ENCODE data around the gene XYLT1. TPM values are rescaled to one million over a fixed set of nuclear protein-coding genes. Genes with fewer than 3 reads are reported as not detected.
A peak's percentile ranks its signal among the peaks of the same experiment; 100 is the strongest.

The XYLT1 gene
- polyA plus RNA-seq, 1 donor = 9.9 TPM

DNA sequence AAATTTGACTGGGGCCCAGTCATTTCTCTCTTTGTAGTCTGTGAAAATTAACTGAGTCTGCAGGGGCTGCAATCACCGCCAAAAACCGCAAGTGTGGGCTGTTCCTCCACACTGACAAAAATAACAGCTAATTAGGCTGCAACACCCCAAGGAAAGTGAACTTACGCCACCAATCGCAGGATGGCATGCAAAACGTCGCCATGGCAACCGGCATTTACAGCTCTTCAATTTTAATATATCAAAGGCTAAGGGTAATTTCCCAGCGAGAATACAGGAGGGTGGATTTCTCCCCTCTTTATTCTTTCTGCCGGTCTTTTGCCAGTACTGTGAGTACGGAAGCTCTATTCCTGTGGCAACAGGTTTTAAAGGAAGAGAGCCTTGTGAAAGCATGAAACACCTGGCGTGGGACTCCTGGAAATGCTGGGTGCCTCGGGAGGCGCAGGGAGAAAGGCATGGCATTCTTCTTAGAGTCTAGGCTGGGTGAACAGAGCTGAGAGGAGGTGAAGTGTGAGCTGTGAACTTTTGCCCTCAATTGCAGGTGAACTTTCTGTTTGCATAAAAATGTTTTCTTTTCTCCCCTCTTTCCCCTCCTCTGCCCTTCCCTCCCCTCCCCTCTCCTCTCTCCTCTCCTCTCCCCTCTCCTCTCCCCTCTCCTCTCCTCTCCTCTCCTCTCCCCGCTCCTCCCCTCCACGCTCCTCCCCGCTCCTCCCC lies 399.7 kb downstream of the XYLT1 start:
- H3K27me3 ChIP-seq (ENCODE audit: control insufficient read depth, insufficient read depth, low read length) = no peaks in the 10 kb centered on the region
- H3K9me3 ChIP-seq (ENCODE audit: control insufficient read depth, low read depth, low read length) = no peaks in the 10 kb centered on the region
- DNase-seq = peak; percentile 23 to 62
- WGBS (ENCODE audit: insufficient coverage, low lambda C conversion rate) = no CpG with 5 or more reads among the region's 16 CpGs
- H3K27ac ChIP-seq (ENCODE audit: low read length) = no peak overlapping the region
- H3K36me3 ChIP-seq (ENCODE audit: control insufficient read depth, insufficient read depth, low read length) = no peaks in the 10 kb centered on the region
- H3K4me1 ChIP-seq (ENCODE audit: control insufficient read depth, insufficient read depth, low read length) = peaks cover 5% of the 10 kb centered on the region
- no peak overlapping the region for H3K4me3 ChIP-seq (ENCODE audit: low read length)

DNA sequence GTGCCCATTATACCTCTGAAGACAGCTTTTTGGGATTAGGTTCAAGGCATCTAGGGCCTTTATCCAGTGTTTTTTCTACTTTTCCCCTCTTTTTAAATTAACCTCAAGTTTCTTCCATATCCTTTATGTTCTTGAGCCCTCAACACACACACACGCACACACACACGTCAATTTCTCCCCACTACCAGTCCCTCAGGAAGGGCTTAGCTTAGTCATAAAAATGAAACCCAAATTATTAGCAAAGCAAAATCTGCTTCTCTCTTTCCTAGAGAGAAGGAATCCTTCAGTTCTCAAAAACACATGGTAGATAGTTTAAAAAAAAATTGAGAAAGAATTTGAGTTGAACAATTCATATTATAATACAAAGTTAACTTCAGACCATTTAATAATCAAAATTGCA lies 401.1 kb downstream of the XYLT1 start:
- H3K4me3 ChIP-seq (ENCODE audit: low read length) = no peak overlapping the region
- H3K27me3 ChIP-seq (ENCODE audit: control insufficient read depth, insufficient read depth, low read length) = no peaks in the 10 kb centered on the region
- H3K4me1 ChIP-seq (ENCODE audit: control insufficient read depth, insufficient read depth, low read length) = peaks cover 5% of the 10 kb centered on the region
- DNase-seq = no peak
- 93% methylated on average over 2 of the region's 2 CpGs for WGBS (ENCODE audit: insufficient coverage, low lambda C conversion rate)
- no peaks in the 10 kb centered on the region for H3K36me3 ChIP-seq (ENCODE audit: control insufficient read depth, insufficient read depth, low read length)
- no peak overlapping the region for H3K27ac ChIP-seq (ENCODE audit: low read length)
- H3K9me3 ChIP-seq (ENCODE audit: control insufficient read depth, low read depth, low read length) = no peaks in the 10 kb centered on the region

DNA sequence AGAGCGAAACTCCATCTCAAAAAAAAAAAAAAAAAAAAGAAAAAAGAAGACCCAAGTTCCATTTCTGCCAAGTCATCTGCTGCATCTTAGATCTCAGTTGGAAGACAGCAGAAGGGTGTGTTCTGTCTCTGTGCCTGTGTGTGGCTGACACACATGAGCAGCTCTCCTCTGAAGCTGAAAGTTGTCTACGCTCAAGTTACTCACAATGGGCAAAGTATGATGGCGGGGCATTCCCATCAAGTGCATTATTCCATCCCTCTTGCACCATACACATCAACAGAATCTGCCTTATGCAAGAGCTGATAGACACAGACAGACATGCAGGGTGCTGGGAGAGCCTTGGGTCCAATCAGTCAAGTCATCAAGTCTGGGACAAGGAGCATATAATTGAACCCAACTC lies 402.2 kb downstream of the XYLT1 start:
- 100% methylated on average over 1 of the region's 3 CpGs for WGBS (ENCODE audit: insufficient coverage, low lambda C conversion rate)

DNA sequence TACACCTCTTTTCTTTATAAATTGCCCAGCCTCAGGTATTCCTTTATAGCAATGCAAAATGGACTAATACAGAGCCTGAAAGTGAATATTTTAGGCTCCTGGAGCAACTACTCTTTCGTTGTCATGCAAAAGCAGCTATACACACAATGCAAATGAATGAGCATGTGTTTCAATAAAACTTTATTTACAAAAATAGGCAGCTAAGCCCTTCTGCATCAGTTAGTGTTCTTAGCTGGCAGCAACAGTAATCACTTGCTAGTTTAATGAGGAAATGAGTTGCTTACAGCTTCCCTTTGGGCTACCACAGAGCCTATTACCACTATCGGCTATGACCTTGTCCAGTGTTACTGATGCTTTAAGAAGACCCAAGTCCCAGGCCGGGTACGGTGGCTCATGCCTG lies 402.9 kb downstream of the XYLT1 start:
- no peaks in the 10 kb centered on the region for H3K9me3 ChIP-seq (ENCODE audit: control insufficient read depth, low read depth, low read length)
- no peak overlapping the region for H3K4me3 ChIP-seq (ENCODE audit: low read length)
- no peaks in the 10 kb centered on the region for H3K36me3 ChIP-seq (ENCODE audit: control insufficient read depth, insufficient read depth, low read length)
- no peaks in the 10 kb centered on the region for H3K27me3 ChIP-seq (ENCODE audit: control insufficient read depth, insufficient read depth, low read length)
- DNase-seq = no peak
- H3K4me1 ChIP-seq (ENCODE audit: control insufficient read depth, insufficient read depth, low read length) = peaks cover 5% of the 10 kb centered on the region
- WGBS (ENCODE audit: insufficient coverage, low lambda C conversion rate) = no CpG with 5 or more reads among the region's 4 CpGs
- no peak overlapping the region for H3K27ac ChIP-seq (ENCODE audit: low read length)

More for the DNA sequence above, 402.2 kb downstream of the XYLT1 start:
- DNase-seq = no peak
- Histone ChIP-seq H3K27ac (ENCODE audit: low read length) (no peak overlapping the region), H3K36me3 (ENCODE audit: control insufficient read depth, insufficient read depth, low read length) (no peaks in the 10 kb centered on the region), H3K27me3 (ENCODE audit: control insufficient read depth, insufficient read depth, low read length) (no peaks in the 10 kb centered on the region), H3K9me3 (ENCODE audit: control insufficient read depth, low read depth, low read length) (no peaks in the 10 kb centered on the region), H3K4me3 (ENCODE audit: low read length) (no peak overlapping the region), H3K4me1 (ENCODE audit: control insufficient read depth, insufficient read depth, low read length) (peaks cover 5% of the 10 kb centered on the region)

DNA sequence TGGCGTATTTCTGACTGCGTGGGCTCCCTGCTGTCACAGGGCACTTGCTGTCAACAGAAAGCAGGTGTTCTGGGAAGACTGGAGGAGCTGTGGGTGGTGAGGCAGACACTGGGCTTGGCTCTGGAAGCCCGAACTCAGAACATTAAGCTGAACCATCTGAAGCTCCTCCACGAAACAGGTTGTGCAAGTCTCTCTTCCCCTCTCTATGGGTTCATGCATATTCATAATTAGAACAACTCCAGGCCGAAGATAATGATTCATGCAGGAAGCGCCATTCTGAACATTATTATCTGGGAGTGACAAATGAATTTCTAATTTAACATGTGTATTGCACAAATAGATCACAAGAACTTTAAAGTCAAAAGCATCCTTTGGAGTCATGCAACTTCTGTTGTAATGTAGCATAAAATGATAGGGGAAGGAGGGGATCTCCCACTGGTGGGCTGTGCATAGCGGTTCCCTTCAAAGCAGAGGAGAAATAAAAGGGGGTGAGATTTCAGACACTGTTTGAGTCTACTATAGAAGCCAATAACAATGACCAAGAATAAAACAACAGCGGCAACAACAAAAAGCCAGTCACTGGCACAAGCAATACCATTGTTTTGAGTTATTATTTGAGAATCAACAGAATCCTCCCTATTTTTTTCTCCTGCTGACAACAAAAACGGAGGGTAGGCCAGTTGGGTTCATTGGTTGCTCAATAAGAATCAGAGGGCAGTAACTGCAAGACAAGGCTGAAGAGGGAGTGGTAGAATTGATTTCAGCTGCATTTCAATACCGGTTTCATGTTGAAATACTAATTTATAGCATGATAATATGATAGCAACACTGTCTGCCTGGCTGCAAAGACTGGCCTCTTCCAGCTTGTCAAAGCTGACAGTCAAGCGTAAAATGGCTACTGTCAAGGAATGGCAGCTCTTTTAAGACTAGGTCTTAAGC lies 407.3 kb downstream of the XYLT1 start:
- H3K4me3 ChIP-seq (ENCODE audit: low read length) = no peak overlapping the region
- DNase-seq = no peak
- WGBS (ENCODE audit: insufficient coverage, low lambda C conversion rate) = 95% methylated on average over 4 of the region's 11 CpGs
- no peaks in the 10 kb centered on the region for H3K9me3 ChIP-seq (ENCODE audit: control insufficient read depth, low read depth, low read length)
- no peaks in the 10 kb centered on the region for H3K36me3 ChIP-seq (ENCODE audit: control insufficient read depth, insufficient read depth, low read length)
- no peaks in the 10 kb centered on the region for H3K27me3 ChIP-seq (ENCODE audit: control insufficient read depth, insufficient read depth, low read length)
- H3K4me1 ChIP-seq (ENCODE audit: control insufficient read depth, insufficient read depth, low read length) = no peaks in the 10 kb centered on the region
- no peak overlapping the region for H3K27ac ChIP-seq (ENCODE audit: low read length)

DNA sequence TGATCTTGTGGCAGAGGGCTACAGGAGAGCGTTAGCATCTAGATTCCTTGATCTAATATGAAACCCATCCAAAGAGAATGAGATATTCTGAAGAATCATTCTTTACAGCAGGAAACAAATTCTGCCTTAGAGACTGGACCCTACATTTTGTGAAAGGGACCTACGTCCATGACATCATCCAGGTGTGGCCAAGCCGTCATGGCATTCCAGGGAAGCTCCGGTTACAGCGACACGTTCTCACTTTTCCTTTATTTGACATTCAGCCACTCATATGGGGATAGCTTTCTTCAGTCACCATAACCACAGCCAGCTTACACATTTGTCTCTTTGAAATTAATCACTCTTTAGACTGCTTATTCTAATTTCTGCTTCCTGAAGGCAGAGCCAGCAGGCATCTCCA lies 408.1 kb downstream of the XYLT1 start:
- no peaks in the 10 kb centered on the region for H3K9me3 ChIP-seq (ENCODE audit: control insufficient read depth, low read depth, low read length)
- WGBS (ENCODE audit: insufficient coverage, low lambda C conversion rate) = 60% methylated on average over 1 of the region's 6 CpGs
- no peak overlapping the region for H3K4me3 ChIP-seq (ENCODE audit: low read length)
- H3K27me3 ChIP-seq (ENCODE audit: control insufficient read depth, insufficient read depth, low read length) = no peaks in the 10 kb centered on the region
- no peak overlapping the region for H3K27ac ChIP-seq (ENCODE audit: low read length)
- H3K4me1 ChIP-seq (ENCODE audit: control insufficient read depth, insufficient read depth, low read length) = no peaks in the 10 kb centered on the region
- no peak for DNase-seq
- H3K36me3 ChIP-seq (ENCODE audit: control insufficient read depth, insufficient read depth, low read length) = no peaks in the 10 kb centered on the region

DNA sequence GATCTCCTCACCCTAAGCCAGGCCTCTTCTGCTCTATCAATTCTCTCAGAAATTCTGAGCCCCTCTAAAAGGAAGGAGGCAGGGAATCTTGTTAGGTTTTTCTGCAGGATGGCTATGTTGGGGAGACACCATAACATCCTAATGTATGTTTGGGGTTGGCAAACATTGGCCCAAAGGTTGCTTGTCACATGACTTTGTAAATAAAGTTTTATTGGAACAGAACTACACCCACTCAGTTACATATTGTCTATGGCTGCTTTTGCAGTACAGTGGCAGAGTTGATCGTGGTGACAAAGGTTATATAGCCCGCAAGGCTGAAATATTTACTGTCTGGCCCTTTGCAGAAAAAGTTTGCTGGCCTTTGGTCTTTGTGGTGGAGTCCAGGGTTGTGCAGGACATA lies 409.4 kb downstream of the XYLT1 start:
- H3K27me3 ChIP-seq (ENCODE audit: control insufficient read depth, insufficient read depth, low read length) = no peaks in the 10 kb centered on the region
- H3K4me3 ChIP-seq (ENCODE audit: low read length) = no peak overlapping the region
- no peak overlapping the region for H3K27ac ChIP-seq (ENCODE audit: low read length)
- H3K36me3 ChIP-seq (ENCODE audit: control insufficient read depth, insufficient read depth, low read length) = no peaks in the 10 kb centered on the region
- no peak for DNase-seq
- H3K9me3 ChIP-seq (ENCODE audit: control insufficient read depth, low read depth, low read length) = no peaks in the 10 kb centered on the region
- no CpG with 5 or more reads among the region's 2 CpGs for WGBS (ENCODE audit: insufficient coverage, low lambda C conversion rate)
- no peaks in the 10 kb centered on the region for H3K4me1 ChIP-seq (ENCODE audit: control insufficient read depth, insufficient read depth, low read length)

DNA sequence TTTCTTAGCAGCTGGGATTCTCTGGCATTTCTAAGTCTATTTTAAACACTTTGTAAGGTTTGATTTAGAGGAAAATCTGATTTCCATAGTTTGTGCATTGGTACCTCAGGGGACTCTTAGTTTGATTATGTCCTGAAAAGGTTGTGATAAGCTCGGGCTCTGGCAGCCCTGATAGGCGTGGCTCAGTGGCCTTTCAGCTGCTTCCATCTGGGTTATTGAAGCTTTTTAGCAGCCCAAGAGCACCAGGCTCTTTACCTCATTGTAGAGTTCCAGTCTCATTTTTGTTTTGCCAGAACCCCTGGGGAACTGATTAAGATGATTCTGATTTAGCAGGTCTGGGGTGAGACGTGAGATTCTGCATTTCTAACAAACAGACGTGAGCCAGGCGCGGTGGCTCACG lies 412.3 kb downstream of the XYLT1 start:
- Histone ChIP-seq H3K4me3 (ENCODE audit: low read length) (no peak overlapping the region), H3K36me3 (ENCODE audit: control insufficient read depth, insufficient read depth, low read length) (no peaks in the 10 kb centered on the region), H3K27ac (ENCODE audit: low read length) (no peak overlapping the region), H3K9me3 (ENCODE audit: control insufficient read depth, low read depth, low read length) (no peaks in the 10 kb centered on the region), H3K27me3 (ENCODE audit: control insufficient read depth, insufficient read depth, low read length) (no peaks in the 10 kb centered on the region), H3K4me1 (ENCODE audit: control insufficient read depth, insufficient read depth, low read length) (no peaks in the 10 kb centered on the region)
- no peak for DNase-seq
- WGBS (ENCODE audit: insufficient coverage, low lambda C conversion rate) = no CpG with 5 or more reads among the region's 7 CpGs

DNA sequence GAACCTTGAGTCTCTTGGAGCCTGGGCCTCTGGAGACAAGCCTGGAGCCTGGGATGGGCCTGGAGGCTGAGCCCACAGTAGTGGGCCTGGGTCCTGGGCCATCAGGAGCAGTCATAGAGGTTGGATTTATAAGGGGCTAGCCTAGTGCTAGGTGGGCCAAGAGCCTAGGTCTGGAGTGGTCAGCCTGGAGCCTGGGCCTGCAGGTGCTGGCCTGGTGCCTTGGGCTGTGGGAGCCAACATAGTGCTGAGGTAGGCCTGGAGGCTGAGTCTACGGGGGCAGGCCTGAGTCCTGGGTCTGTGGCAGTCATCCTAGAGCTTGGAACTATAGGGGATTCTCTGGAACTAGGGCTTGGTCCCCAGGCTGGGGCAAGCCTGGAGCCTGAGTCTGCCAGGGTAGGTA lies 414.1 kb downstream of the XYLT1 start:
- no CpG with 5 or more reads among the region's 1 CpG for WGBS (ENCODE audit: insufficient coverage, low lambda C conversion rate)
- H3K36me3 ChIP-seq (ENCODE audit: control insufficient read depth, insufficient read depth, low read length) = no peaks in the 10 kb centered on the region
- no peak for DNase-seq
- H3K4me1 ChIP-seq (ENCODE audit: control insufficient read depth, insufficient read depth, low read length) = no peaks in the 10 kb centered on the region
- H3K27me3 ChIP-seq (ENCODE audit: control insufficient read depth, insufficient read depth, low read length) = no peaks in the 10 kb centered on the region
- no peaks in the 10 kb centered on the region for H3K9me3 ChIP-seq (ENCODE audit: control insufficient read depth, low read depth, low read length)
- no peak overlapping the region for H3K27ac ChIP-seq (ENCODE audit: low read length)
- H3K4me3 ChIP-seq (ENCODE audit: low read length) = no peak overlapping the region

DNA sequence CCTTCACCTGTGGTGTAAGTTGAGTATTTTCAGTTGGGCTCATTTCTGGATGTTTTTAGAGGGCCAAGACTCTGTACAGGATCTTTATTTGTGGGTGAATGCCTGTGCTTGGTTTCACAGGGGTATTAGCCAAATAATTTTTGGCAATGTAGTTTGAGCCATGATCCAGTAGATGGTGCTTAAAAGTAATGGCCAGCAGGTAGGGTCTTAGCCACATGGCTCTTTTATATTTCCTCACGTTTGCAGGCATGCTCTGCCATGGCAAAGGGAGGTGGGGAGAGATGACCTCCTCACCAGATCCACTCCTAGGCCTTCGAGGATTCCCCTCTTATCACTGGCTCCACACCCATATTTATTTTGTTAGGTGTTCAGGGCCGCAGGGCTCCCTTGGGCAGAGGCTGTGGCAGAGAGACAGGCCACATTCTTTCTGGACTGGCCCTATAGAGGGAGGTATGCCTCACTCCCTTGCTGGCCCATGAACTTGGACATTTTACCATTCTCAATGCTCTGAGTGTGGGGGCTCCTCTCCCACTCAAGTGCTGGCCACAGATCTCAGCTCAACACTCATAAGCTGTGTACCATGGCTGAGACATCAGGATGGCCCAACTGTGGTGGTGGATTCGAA lies 417.1 kb downstream of the XYLT1 start:
- H3K27me3 ChIP-seq (ENCODE audit: control insufficient read depth, insufficient read depth, low read length) = no peaks in the 10 kb centered on the region
- WGBS (ENCODE audit: insufficient coverage, low lambda C conversion rate) = no CpG with 5 or more reads among the region's 4 CpGs

More for the DNA sequence above, 417.1 kb downstream of the XYLT1 start:
- Histone ChIP-seq H3K4me1 (ENCODE audit: control insufficient read depth, insufficient read depth, low read length) (no peaks in the 10 kb centered on the region), H3K27ac (ENCODE audit: low read length) (no peak overlapping the region), H3K9me3 (ENCODE audit: control insufficient read depth, low read depth, low read length) (no peaks in the 10 kb centered on the region), H3K4me3 (ENCODE audit: low read length) (no peak overlapping the region), H3K36me3 (ENCODE audit: control insufficient read depth, insufficient read depth, low read length) (no peaks in the 10 kb centered on the region)
- DNase-seq = no peak
